ENCODE measurements around the gene CACNA1B.
"Not testable (repeated sequence)": the region's sequence is repeated elsewhere in the genome, so short reads cannot be mapped to it uniquely, and the experiment has no call there.

The CACNA1B gene

DNA sequence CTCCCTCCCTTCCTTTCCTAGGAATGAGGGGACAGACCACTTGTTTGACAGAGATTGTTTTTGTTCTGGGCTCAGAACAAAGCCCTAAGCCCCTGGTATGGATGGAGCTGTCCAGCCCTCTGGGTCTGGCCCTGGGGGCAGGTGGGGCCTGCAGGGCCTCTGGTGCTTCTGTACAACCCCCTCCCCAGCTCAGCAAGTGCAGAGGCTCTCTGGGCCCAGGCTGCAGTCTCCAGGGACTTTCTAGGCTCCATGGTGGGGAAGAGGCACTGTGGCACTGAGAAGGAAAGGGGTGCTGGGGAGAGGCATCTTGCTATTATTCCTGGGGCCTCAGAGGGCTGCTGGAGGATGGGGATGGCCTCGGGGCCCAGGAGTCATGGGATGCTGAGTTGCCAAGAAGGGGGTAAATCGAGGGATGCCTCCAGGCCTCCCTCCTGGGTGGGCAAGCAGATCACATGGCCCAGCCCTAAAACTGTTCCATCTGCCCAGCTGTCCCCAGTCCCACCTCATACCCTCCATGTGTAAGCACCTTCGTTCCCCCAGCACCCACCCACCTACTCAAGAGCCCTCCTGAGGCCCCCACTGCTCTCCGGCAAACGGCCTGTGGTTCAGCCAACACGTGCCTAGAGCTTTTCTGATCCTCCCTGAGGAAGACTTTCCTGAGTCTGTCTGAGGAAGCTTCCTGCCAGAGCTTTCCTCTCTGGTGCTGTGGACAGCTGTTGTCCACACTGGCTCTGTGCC is 225.7 kb downstream of the CACNA1B start:
- Histone ChIP-seq H3K27ac (ENCODE audit: low read length) (no peak overlapping the region), H3K9ac (ENCODE audit: low read length in 2 of 2) (no peak overlapping the region), H3K9me3 (ENCODE audit: control insufficient read depth in 2 of 2, low read length in 2 of 2) (no peaks in the 10 kb centered on the region), H3K27me3 (ENCODE audit: control insufficient read depth in 1 of 2, insufficient read depth in 2 of 2, low read length in 2 of 2) (peaks cover 0 to 7% of the 10 kb centered on the region in 2 donors), H3K4me1 (ENCODE audit: control insufficient read depth, insufficient read depth, low read length) (no peaks in the 10 kb centered on the region), H3K36me3 (ENCODE audit: control insufficient read depth in 2 of 2, insufficient read depth in 2 of 2, low read length in 2 of 2) (no peaks in the 10 kb centered on the region), H3K4me3 (ENCODE audit: low read length in 2 of 2) (no peak overlapping the region)

DNA sequence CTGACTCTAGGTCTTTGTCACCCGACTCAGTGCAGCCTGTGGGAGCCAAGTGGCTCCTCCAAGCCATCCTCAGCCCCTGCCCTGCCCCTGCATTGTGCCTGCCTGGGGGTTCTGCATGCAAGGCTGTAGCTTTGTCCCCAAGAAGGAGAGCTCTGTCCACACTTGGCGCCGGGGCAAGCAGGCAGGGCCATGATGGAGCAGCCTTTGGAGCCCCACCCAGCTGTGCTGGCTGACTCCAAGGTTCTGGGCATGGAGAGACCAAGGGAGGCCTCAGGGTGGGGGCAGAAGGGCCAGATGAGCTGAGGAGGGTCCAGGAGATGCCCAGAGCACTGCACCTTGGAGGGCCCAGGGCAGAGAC is 226.2 kb downstream of the CACNA1B start:
- no peaks in the 10 kb centered on the region for H3K4me1 ChIP-seq (ENCODE audit: control insufficient read depth, insufficient read depth, low read length)
- H3K27ac ChIP-seq (ENCODE audit: low read length): no peak overlapping the region
- no peak overlapping the region for H3K9ac ChIP-seq (ENCODE audit: low read length in 2 of 2)
- H3K27me3 ChIP-seq (ENCODE audit: control insufficient read depth in 1 of 2, insufficient read depth in 2 of 2, low read length in 2 of 2): peaks cover 0 to 7% of the 10 kb centered on the region in 2 donors
- H3K9me3 ChIP-seq (ENCODE audit: control insufficient read depth in 2 of 2, low read length in 2 of 2): no peaks in the 10 kb centered on the region
- H3K36me3 ChIP-seq (ENCODE audit: control insufficient read depth in 2 of 2, insufficient read depth in 2 of 2, low read length in 2 of 2): no peaks in the 10 kb centered on the region
- no peak overlapping the region for H3K4me3 ChIP-seq (ENCODE audit: low read length in 2 of 2)

DNA sequence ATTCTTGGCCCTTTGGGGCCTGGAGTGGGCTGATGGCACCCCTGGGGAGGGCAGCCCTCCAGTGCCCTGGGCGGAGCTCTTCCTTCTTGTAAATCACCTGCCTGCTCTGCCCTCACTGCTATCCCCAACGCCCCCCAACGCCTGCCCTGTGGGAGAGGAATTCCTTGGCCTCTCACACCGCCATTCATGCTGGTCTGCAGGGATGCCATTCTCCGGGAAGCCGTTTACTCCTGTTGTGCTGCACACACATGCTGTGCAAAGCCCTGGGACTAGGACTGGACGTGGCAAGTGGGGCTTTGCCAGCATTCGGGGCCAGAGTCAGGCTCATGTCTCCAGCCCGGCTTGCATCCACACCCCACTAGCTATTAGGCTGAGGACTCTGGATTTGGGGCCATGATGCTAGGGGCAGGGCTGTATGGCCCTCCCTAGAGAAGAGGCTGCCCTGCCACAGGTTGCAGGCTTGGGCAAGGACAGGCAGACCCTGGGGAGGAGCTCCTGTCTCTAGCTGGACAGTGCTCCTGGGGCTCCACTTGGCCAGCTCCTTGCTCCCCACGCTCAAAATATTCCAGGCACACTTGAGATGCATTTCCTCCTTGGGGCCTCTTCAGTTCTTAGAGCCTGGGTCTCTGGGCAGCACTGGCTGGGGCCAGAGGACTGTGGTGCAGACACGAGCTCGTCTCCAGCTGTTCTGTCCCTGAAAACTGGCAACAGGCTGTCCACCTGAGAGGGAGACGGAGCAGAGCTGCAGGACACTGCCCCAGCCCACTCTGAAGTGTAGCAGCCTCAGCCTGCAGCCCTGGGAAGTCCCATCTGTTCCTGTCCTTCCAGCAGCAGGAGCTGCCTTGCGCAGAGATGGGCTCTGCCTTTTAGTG is 226.9 kb downstream of the CACNA1B start:
- H3K4me3 ChIP-seq (ENCODE audit: low read length in 2 of 2): no peak overlapping the region
- H3K27me3 ChIP-seq (ENCODE audit: control insufficient read depth in 1 of 2, insufficient read depth in 2 of 2, low read length in 2 of 2): peaks cover 0 to 7% of the 10 kb centered on the region in 2 donors
- no peak overlapping the region for H3K9ac ChIP-seq (ENCODE audit: low read length in 2 of 2)
- no peaks in the 10 kb centered on the region for H3K9me3 ChIP-seq (ENCODE audit: control insufficient read depth in 2 of 2, low read length in 2 of 2)
- no peaks in the 10 kb centered on the region for H3K36me3 ChIP-seq (ENCODE audit: control insufficient read depth in 2 of 2, insufficient read depth in 2 of 2, low read length in 2 of 2)
- no peaks in the 10 kb centered on the region for H3K4me1 ChIP-seq (ENCODE audit: control insufficient read depth, insufficient read depth, low read length)
- H3K27ac ChIP-seq (ENCODE audit: low read length): no peak overlapping the region

DNA sequence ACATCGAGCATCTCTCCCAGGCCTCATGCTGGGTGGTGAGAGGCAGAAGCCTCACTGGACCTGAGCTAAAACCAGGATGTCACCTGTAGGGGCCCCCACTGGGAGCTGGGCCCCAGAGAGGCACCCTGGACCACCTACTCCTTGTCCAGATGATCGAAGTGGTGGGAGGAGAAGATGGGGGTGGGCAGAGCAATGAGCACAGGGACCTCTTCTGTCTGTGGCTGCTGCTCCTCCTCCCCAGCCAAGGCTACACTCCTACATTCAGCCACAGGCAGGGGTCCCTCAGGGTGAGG is 227.5 kb downstream of the CACNA1B start:
- Histone ChIP-seq H3K4me3 (ENCODE audit: low read length in 2 of 2) (no peak overlapping the region), H3K27ac (ENCODE audit: low read length) (no peak overlapping the region), H3K4me1 (ENCODE audit: control insufficient read depth, insufficient read depth, low read length) (no peaks in the 10 kb centered on the region), H3K27me3 (ENCODE audit: control insufficient read depth in 1 of 2, insufficient read depth in 2 of 2, low read length in 2 of 2) (peaks cover 0 to 7% of the 10 kb centered on the region in 2 donors), H3K9me3 (ENCODE audit: control insufficient read depth in 2 of 2, low read length in 2 of 2) (no peaks in the 10 kb centered on the region), H3K9ac (ENCODE audit: low read length in 2 of 2) (no peak overlapping the region), H3K36me3 (ENCODE audit: control insufficient read depth in 2 of 2, insufficient read depth in 2 of 2, low read length in 2 of 2) (no peaks in the 10 kb centered on the region)

DNA sequence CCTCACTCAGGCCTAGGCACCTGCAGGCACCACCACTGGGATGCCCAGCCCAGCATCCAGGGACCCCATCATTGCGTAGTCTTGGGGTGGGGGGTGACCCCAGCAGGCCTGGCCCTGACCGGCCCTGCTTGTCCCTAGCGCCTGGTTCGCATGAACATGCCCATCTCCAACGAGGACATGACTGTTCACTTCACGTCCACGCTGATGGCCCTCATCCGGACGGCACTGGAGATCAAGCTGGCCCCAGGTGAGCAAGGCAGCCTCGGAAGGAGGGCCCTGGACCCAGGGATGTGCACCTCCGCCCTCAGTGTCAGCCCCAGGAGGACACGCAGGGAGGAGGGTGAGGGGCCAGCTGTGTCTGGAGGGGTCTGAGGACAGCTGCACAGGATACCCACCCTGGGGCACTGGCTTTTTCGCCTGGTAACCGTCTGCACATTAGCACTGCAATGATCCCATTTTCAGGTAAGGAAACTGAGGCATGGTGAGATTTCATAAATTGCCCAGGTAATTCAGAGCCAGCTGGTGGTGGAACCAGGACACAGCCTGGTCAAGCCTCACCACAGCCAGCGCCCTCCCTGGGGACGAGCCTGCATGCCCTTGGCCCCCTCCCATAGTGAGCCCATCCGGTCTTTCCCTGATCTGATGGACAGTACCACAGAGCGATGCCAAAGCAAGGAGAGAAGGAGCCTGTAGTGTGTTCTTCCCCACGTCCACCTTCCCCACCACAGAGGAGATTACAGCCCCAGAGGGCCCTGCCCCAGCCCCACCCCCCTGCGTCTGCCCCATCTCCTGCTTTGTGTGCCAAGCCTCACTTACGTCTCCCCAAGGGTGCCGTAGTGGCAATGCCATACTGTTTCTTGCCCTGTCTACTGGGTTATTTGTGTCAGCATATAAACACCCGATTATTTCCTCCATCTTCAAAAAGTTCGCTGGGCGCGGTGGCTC is 228.3 kb downstream of the CACNA1B start:
- Histone ChIP-seq H3K27me3 (ENCODE audit: control insufficient read depth in 1 of 2, insufficient read depth in 2 of 2, low read length in 2 of 2) (peaks cover 0 to 7% of the 10 kb centered on the region in 2 donors), H3K4me1 (ENCODE audit: control insufficient read depth, insufficient read depth, low read length) (no peaks in the 10 kb centered on the region), H3K9ac (ENCODE audit: low read length in 2 of 2) (no peak overlapping the region), H3K27ac (ENCODE audit: low read length) (no peak overlapping the region), H3K4me3 (ENCODE audit: low read length in 2 of 2) (no peak overlapping the region), H3K36me3 (ENCODE audit: control insufficient read depth in 2 of 2, insufficient read depth in 2 of 2, low read length in 2 of 2) (no peaks in the 10 kb centered on the region), H3K9me3 (ENCODE audit: control insufficient read depth in 2 of 2, low read length in 2 of 2) (no peaks in the 10 kb centered on the region)

DNA sequence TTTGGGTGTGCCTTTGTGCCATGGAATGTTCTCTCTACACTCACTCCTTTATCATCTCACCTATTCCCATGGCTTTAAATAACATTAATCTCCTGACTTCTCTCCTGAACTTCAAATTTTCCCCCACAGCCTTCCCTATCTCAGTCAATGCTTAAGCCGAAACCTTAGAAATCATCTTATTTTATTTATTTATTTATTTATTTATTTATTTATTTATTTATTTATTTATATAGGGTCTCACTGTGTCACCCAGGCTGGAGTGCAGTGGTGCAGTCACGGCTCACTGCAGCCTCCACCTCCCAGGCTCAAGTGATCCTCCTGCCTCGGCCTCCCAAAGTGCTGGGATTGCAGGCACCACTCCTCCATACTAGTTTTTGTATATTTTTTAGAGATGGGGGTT is 229.5 kb downstream of the CACNA1B start:
- not testable (repeated sequence) for H3K4me3 ChIP-seq (ENCODE audit: low read length in 2 of 2); H3K27ac ChIP-seq (ENCODE audit: low read length); H3K9me3 ChIP-seq (ENCODE audit: control insufficient read depth in 2 of 2, low read length in 2 of 2); H3K36me3 ChIP-seq (ENCODE audit: control insufficient read depth in 2 of 2, insufficient read depth in 2 of 2, low read length in 2 of 2); H3K4me1 ChIP-seq (ENCODE audit: control insufficient read depth, insufficient read depth, low read length); H3K9ac ChIP-seq (ENCODE audit: low read length in 2 of 2); H3K27me3 ChIP-seq (ENCODE audit: control insufficient read depth in 1 of 2, insufficient read depth in 2 of 2, low read length in 2 of 2)

DNA sequence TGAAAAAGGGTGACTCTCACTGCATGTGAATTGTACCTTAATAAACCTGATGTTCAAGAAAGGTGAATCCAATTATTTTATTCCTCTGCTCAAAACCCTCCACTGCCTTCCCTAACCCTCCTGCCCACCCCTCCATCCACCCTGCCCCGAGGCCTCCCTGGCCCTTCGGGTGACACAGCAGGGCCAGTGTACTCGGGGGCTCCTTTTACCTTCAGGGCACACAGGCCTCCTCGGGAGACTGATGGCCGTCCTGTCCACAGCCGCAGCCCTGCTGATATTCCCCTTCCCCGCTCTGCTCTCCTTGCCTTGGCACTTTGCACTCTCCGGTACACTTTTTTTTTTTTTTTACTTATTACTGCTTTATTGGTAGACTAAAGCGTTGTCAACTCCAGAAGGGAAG is 234.0 kb downstream of the CACNA1B start:
- Histone ChIP-seq H3K9me3 (ENCODE audit: control insufficient read depth in 2 of 2, low read length in 2 of 2) (no peaks in the 10 kb centered on the region), H3K27me3 (ENCODE audit: control insufficient read depth in 1 of 2, insufficient read depth in 2 of 2, low read length in 2 of 2) (peaks cover 0 to 6% of the 10 kb centered on the region in 2 donors), H3K4me3 (ENCODE audit: low read length in 2 of 2) (no peak overlapping the region), H3K36me3 (ENCODE audit: control insufficient read depth in 2 of 2, insufficient read depth in 2 of 2, low read length in 2 of 2) (no peaks in the 10 kb centered on the region), H3K27ac (ENCODE audit: low read length) (no peak overlapping the region), H3K9ac (ENCODE audit: low read length in 2 of 2) (no peak overlapping the region), H3K4me1 (ENCODE audit: control insufficient read depth, insufficient read depth, low read length) (no peaks in the 10 kb centered on the region)

DNA sequence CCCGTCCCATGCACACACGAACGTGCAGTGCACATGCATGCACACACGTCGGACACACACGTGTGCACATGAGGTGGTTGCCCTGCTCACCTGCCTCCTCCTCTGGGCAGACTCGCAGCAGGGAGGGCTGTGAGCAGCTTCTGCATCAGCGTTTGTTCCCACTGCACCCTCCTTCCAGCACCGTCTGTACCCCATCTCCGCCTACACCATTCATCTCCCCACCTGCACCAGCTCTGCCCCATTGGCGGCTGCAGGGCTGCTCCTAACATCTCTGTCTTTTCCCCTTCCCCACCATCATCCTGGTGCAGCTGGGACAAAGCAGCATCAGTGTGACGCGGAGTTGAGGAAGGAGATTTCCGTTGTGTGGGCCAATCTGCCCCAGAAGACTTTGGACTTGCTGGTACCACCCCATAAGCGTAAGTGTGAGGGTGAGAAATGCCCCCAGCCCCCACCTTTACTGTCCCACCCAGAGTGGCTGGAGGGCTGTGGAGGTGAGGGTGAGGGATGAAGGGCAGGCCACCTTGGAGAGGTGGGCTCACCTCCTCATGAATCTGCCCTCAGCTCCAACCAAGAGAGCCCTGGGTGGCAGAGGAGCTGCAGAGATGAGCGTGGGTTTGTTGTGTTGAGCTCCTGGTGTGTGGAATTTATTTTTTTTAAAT is 234.6 kb downstream of the CACNA1B start:
- H3K27ac ChIP-seq (ENCODE audit: low read length): no peak overlapping the region
- no peaks in the 10 kb centered on the region for H3K36me3 ChIP-seq (ENCODE audit: control insufficient read depth in 2 of 2, insufficient read depth in 2 of 2, low read length in 2 of 2)

DNA sequence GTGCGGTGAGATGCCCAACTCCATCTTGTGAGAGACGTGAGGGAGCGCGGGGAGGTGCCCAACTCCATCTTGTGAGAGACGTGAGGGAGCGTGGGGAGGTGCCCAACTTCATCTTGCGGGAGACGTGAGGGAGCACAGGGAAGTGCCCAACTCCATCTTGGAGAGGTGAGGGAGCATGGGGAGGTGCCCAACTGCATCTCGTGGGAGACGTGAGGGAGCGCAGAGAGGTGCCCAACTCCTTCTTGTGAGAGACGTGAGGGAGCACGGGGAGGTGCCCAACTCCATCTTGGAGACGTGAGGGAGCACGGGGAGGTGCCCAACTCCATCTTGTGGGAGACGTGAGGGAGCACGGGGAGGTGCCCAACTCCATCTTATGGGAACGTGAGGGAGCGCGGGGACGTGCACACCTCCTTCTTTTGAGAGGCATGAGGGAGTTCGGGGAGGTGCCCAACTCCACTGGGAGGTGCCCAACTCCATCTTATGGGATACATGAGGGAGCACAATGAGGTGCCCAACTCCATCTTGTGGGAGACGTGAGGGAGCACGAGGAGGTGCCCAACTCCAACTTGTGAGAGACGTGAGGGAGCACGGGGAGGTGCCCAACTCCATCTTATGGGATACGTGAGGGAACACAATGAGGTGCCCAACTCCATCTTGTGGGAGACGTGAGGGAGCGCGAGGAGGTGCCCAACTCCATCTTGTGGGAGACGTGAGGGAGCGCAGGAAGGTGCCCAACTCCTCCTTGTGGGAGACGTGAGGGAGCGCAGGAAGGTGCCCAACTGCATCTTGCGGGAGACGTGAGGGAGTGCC is 235.4 kb downstream of the CACNA1B start:
- no peak overlapping the region for H3K4me3 ChIP-seq (ENCODE audit: low read length in 2 of 2)
- peaks cover 2 to 6% of the 10 kb centered on the region in 2 donors for H3K27me3 ChIP-seq (ENCODE audit: control insufficient read depth in 1 of 2, insufficient read depth in 2 of 2, low read length in 2 of 2)
- no peaks in the 10 kb centered on the region for H3K36me3 ChIP-seq (ENCODE audit: control insufficient read depth in 2 of 2, insufficient read depth in 2 of 2, low read length in 2 of 2)
- H3K27ac ChIP-seq (ENCODE audit: low read length): no peak overlapping the region
- no peaks in the 10 kb centered on the region for H3K9me3 ChIP-seq (ENCODE audit: control insufficient read depth in 2 of 2, low read length in 2 of 2)
- no peaks in the 10 kb centered on the region for H3K4me1 ChIP-seq (ENCODE audit: control insufficient read depth, insufficient read depth, low read length)
- H3K9ac ChIP-seq (ENCODE audit: low read length in 2 of 2): no peak overlapping the region

More for the DNA sequence above, 234.6 kb downstream of the CACNA1B start:
- no peak overlapping the region for H3K9ac ChIP-seq (ENCODE audit: low read length in 2 of 2)
- no peaks in the 10 kb centered on the region for H3K9me3 ChIP-seq (ENCODE audit: control insufficient read depth in 2 of 2, low read length in 2 of 2)
- H3K4me3 ChIP-seq (ENCODE audit: low read length in 2 of 2): no peak overlapping the region
- peaks cover 0 to 6% of the 10 kb centered on the region in 2 donors for H3K27me3 ChIP-seq (ENCODE audit: control insufficient read depth in 1 of 2, insufficient read depth in 2 of 2, low read length in 2 of 2)
- H3K4me1 ChIP-seq (ENCODE audit: control insufficient read depth, insufficient read depth, low read length): no peaks in the 10 kb centered on the region

Data from stomach smooth muscle (tissue), 2 donors.